Stimulated activated naive CD4-positive, alpha-beta T cell treated with Interleukin-2 at 50 U/mL for 16 hours (primary cell): Measurements from ENCODE around the gene FRMD4A.
"Not testable (repeated sequence)": the region's sequence is repeated elsewhere in the genome, so short reads cannot be mapped to it uniquely, and the experiment has no call there.

ENCODE experiments used
- DNase-seq: peaks from one replicate; lab custom pipeline; 2025; lab: John Stamatoyannopoulos, UW

FRMD4A gene

GRCh38 chr10:14106828-14107227, 223.9 kb downstream of the FRMD4A start:
- no peak for DNase-seq

GRCh38 chr10:14102056-14102455, 228.7 kb downstream of the FRMD4A start:
- DNase-seq, result no peak

DNA sequence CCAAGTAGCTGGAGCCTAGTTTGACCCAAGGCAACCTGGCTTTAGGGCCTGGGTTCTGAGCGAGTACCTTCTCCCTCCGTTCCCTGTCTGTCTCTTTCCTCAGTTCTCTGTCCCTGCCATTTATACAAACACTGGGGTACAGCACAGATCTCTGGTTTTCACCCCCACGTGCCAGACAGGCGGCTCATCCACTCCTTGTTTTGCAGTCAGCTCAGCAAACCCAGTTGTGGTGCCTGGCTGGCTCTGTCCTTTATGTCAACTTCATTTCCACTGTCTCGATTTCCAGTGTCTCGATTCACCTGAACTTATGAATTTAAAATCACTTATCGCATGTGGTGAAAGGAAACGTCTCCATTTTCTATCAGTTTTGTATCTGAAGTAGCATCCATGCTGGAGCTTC, 230.8 kb downstream of the FRMD4A start:
- DNase-seq, result no peak

GRCh38 chr10:14093730-14094484, 236.8 kb downstream of the FRMD4A start:
- no peak for DNase-seq

- no peak for DNase-seq
Measured at GRCh38 chr10:14092799-14093198, 237.9 kb downstream of the FRMD4A start.

DNA sequence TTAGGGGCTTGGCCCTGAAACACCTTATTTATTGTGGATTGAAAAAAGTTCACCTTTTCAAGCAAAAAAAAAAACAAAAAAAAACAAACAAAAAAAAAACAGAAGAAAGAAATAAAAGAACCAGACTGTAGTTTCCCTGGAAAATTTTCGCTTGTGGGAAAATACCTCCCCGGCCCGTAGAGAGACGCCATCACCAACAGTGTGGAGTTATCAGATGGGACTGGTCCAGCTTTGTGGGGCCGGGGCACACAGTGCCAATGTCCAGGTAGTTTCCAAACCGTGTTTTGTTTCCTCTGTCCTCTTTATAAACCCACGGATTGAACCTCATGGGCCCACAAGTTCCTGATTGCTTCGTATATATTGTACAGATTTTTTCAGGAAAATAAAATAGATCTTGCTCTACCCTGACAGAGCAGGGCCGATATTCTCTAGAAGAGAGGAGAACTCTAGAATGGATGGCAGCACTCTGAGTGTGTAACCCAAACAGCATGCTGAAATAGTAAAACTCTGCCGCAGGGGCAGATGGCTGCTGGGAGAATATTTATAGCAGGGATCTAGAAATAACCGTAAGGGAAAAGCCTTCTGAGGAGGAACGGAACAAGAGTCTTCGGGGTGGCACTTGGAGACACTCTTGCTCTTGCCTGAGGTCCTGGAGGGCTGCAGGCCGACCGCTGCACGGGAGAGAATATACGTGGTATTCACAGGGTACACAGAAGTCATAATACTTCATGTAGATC, 241.0 kb downstream of the FRMD4A start:
- DNase-seq, result no peak

- no peak for DNase-seq
Measured at GRCh38 chr10:14087566-14087965, 243.2 kb downstream of the FRMD4A start.

DNA sequence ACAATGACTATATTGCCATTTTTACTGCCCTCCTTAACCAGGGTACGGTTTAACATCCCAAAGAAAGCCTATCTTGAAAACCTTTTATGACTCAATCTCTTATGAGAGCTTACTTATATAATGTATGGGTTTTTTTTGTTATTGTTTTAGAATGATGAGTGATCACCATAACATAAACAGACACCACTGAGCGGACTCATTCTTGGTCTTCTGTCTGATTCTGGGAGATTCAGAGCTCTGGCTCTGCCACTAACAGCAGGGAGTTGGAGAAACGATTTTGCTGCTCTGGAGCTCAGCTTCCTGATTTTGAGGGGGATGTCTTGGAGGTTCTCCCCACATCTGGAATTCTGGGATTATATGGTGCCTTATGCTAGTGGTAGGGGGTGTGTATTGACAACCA, 244.1 kb downstream of the FRMD4A start:
- DNase-seq, result no peak

- no peak for DNase-seq
Measured at GRCh38 chr10:14084875-14085274, 245.8 kb downstream of the FRMD4A start.

DNA sequence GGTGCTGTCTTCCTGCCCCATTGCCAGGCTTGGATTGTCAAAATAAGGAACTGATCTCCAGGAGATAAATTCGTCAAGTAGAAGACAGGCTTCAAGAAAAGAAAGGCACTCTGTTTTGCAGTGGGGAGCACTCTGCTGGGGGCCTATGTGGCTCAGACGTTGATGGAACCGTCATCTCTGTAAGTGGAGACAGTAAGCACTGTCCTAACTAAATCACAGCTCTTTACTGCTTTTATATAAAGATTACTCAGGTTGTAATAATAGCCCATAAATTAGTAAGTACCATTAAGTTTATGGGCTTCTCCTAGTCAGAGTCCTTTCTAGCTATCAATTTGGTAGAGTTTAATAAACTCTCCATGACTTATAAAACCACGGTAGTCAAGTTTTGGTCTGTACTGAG, 249.9 kb downstream of the FRMD4A start:
- DNase-seq, result no peak

GRCh38 chr10:14077430-14077829, 253.3 kb downstream of the FRMD4A start:
- DNase-seq, result no peak

- no peak for DNase-seq
Measured at GRCh38 chr10:14074062-14074884, 256.5 kb downstream of the FRMD4A start.

DNA sequence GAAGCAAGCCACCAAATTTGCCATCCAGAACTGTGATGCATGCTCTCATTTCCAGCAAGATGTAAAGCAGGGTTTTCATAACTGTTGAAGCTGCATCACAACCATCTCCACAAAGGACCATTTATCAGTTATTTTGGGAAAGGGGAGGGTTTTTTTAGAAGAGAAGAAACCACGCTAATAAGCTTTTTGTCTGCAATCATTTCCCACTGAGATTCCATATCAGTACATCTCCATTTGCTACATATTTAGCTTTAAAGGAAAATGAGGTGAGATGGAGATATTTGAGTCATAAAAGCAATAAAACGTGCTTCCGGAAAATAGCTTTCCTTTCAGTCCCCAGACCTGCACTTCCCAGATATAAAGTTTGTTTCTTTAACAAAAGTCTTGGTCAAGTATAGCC, 258.2 kb downstream of the FRMD4A start:
- DNase-seq, result no peak

DNA sequence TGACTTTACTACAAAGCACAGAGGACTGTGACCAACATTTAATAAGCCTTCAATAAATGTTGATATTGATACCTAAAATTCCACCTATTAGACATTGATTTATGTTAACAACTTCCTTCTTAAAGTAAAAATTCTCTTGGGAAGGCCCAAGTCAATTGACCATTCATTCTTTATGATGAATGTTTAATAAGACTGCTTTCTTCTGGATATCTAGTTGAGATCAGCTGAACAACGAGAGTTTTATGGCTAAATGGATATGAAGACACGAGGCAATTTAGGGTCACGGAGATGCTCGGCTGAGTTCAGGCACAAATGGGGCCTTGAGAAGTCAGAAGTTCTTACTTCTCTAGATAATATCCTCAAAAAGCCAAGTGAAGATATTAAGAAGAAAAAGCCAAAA, 258.8 kb downstream of the FRMD4A start:
- DNase-seq, result no peak

- DNase-seq, result no peak
Measured at GRCh38 chr10:14068601-14069250, 262.0 kb downstream of the FRMD4A start.

DNA sequence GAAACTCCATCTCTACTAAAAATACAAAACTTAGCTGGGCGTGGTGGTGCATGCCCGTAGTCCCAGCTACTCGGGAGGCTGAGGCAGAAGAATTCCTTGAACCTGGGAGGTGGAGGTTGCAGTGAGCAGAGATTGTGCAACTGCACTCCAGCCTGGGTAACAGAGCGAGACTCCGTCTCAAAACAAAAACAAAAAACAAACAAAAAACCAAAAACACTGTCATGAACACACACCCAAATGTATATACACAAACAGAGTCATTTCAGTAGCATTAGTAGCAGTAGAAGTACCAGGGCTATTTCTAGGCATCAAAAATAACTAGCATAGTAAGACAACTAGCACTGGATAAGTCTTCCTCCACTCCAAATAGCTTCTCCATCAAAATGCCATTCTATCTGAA, 263.1 kb downstream of the FRMD4A start:
- not testable (repeated sequence) for DNase-seq

DNA sequence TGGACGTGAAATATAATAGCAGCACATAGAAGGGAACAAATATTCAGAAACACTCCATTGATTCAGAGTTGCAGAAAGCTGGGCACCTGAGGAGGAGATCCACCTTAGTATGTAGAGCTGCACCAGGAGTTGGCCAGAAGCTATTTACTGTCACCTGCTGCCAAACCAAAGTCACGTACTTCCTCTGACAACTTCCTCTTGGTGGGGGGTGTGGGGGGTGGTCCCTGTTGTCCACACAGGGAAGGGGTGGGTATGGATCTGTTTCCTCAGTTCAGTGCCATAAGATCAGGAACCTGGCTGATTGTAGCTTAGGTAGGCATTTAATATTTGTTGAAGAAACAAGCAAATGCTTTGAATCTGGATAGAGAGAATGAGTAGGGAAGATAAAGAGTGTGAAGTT, 264.6 kb downstream of the FRMD4A start:
- no peak for DNase-seq

DNA sequence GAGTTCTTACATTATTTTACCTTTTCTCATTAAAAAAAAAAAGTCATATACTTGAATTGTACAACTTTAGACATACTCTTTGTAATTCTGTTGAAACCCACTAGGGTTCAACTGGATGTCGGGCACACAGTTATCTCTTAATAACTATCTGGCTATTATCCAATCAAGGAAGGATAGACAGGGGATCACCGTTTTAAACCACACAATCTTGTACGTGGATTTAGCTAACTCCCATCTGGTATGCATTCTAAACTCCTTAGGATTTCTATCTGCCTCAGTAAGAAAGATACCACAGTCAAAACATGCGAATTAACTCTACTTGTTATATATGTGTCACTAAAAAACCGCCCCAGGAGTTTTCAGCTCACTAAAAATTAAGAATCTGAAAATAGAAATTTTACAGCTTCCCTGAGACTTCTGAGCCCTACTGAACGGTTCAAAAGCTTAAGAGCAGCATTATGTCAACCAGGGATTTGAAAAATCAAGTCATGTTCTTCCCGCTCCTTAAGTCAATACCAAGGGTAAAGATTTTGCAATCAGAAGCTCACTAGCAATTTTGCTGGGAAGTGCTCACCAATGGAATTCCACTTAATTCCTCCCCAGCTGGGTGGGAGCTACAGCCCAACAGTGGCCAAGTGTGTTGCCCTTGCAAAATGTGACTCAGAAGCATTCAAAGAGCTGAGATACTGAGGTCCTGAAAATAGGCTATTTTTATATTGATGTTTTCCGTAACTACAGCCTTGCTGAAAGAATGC, 267.0 kb downstream of the FRMD4A start:
- DNase-seq, result no peak

DNA sequence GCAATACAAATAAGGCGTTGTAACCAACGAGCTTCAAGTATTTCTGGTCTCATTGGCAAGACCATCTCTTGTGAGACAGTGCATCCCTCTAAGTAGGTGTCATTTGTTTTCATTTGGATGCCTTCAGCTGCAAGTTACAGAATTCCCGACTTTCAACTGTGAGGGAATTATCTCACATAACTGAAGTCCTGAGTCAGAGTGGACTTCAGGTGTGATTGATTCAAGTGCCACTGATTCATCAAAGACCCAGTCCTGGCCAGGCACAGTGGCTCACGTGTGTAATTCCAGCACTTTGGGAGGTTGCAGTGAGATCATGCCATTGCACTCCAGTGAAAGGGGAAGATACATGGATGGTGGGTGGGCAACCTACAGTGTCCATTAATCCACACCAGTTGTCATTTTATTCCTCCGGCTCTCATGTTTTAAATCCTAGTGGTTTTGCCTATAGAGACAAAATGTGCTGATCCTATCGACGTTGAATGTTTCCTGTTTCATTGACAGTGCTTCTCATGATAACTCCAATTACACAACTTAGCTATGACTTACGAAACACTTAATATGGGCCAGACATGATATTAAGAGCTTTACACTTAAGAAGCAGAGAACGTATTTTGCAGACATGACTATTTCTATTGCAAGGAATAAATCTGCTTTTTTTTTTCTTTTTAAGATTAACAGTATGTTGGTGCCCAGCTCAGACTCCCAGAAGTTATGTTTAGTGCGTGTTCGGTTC, 268.0 kb downstream of the FRMD4A start:
- DNase-seq, result no peak

GRCh38 chr10:14060320-14061070, 270.2 kb downstream of the FRMD4A start:
- DNase-seq, result no peak
